ENCODE data around the gene ZNF716.

DNA sequence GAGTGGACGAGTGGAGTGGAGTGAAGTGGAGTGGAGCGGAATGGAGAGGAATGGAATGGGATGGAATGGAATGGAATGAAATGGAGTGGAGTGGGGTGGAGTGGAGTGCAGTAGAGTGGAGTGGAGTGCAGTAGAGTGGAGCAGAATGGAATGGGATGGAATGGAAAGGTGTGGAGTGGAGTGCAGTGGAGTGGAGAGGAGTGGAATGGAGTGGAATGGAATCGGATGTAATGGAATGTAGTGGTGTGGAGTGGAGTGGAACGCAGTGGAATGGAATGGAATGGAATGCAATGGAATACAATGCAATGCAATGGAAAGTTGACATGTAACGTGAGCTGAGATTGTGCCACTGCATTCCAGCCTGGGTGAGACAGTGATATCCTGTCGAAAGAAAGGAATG lies 46.4 kb downstream of the ZNF716 start:
- no peak for TF ChIP-seq POLR2A (IDR thresholded peaks at IDR 0.05)
- TF ChIP-seq EP300 (IDR thresholded peaks at IDR 0.05; ENCODE audit: low read depth) = no peak
